ENCODE data around the gene SLC47A1.
A peak's percentile ranks its signal among the peaks of the same experiment; 100 is the strongest.

Gene SLC47A1

GRCh38 chr17:19533718-19534561 is at the start of gene SLC47A1:
Gene SLC47A1, plus strand, starts transcription at chr17:19533854. Its CDS starts 86 bp downstream, at chr17:19533940.
- peak within 1 kb of the TSS; percentile 59 for H3K4me3 ChIP-seq (ENCODE audit: low read depth, low read length)
- TF ChIP-seq CTCF (IDR thresholded peaks at IDR 0.05; ENCODE audit: borderline replicate concordance, insufficient read depth, low read depth, low read length) = no peak

GRCh38 chr17:19485800-19486340 is 47.8 kb upstream of the SLC47A1 start:
- no peak for TF ChIP-seq CTCF (IDR thresholded peaks at IDR 0.05; ENCODE audit: borderline replicate concordance, insufficient read depth, low read depth, low read length)
- H3K4me3 ChIP-seq (ENCODE audit: low read depth, low read length) = no peak overlapping the region

GRCh38 chr17:19486351-19487023 is 47.2 kb upstream of the SLC47A1 start:
- TF ChIP-seq CTCF (IDR thresholded peaks at IDR 0.05; ENCODE audit: borderline replicate concordance, insufficient read depth, low read depth, low read length) = no peak
- H3K4me3 ChIP-seq (ENCODE audit: low read depth, low read length) = no peak overlapping the region

- TF ChIP-seq CTCF (IDR thresholded peaks at IDR 0.05; ENCODE audit: borderline replicate concordance, insufficient read depth, low read depth, low read length) = no peak
- H3K4me3 ChIP-seq (ENCODE audit: low read depth, low read length) = no peak overlapping the region
Measured at GRCh38 chr17:19487024-19487600, 46.5 kb upstream of the SLC47A1 start.

- no peak overlapping the region for H3K4me3 ChIP-seq (ENCODE audit: low read depth, low read length)
- no peak for TF ChIP-seq CTCF (IDR thresholded peaks at IDR 0.05; ENCODE audit: borderline replicate concordance, insufficient read depth, low read depth, low read length)
Measured at GRCh38 chr17:19492141-19492540, 41.5 kb upstream of the SLC47A1 start.

GRCh38 chr17:19494961-19495806 is 38.5 kb upstream of the SLC47A1 start:
- no peak overlapping the region for H3K4me3 ChIP-seq (ENCODE audit: low read depth, low read length)
- no peak for TF ChIP-seq CTCF (IDR thresholded peaks at IDR 0.05; ENCODE audit: borderline replicate concordance, insufficient read depth, low read depth, low read length)

Measured in GM12875 (cell line).